Sigmoid colon (tissue), 4 donors: ENCODE results near the gene PRKG1.

Source experiments
- CTCF ChIP-seq, 4 experiments: fragments of 450-650 bp in 3 of 4; fragments of 200-600 bp in 1 of 4; IDR thresholded peaks; one replicate each; pipeline ENCODE4 v1.5.1; 2016 to 2019; ENCODE audit warnings: antibody characterized with exemption in 4 of 4, mild to moderate bottlenecking in 3 of 4, moderate library complexity in 2 of 4
- POLR2A ChIP-seq, 2 donors: fragments of 450-650 bp; IDR thresholded peaks; one replicate each; pipeline ENCODE4 v1.6.1; 2016; ENCODE audit warnings: antibody characterized with exemption in 2 of 2, mild to moderate bottlenecking in 2 of 2, moderate library complexity in 2 of 2
- POLR2AphosphoS5 ChIP-seq, 4 donors: sonication (generic); formaldehyde crosslinking; IDR thresholded peaks; one replicate each; pipeline ENCODE4 v1.6.1; 2017; ENCODE audit warnings: antibody characterized with exemption in 4 of 4

DNA sequence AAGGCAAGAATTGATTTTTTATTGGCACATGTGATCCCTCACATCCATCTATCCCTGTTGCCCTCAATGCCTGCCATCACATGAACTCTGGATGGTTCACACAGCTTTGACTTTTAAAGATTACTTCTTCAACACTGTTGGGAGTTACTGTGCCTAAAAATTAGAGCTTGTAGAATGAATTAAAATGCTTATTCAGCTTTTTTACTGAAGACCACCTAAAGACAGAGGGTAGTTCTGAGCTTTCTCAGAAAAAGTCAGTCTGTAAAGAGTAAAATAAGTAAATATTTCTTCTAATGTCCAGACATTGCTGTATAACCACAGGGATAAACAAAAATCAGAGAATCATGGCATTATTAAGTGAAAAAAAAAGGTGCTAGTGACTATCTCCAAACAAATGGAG is 718.4 kb downstream of the PRKG1 start:
- TF ChIP-seq POLR2AphosphoS5 (IDR thresholded peaks at IDR 0.05) (no peak), CTCF (IDR thresholded peaks at IDR 0.05) (no peak), POLR2A (IDR thresholded peaks at IDR 0.05) (no peak)
